IMR-90 (cell line): ENCODE measurements around the gene SWI5. TPM values are rescaled to one million over a fixed set of nuclear protein-coding genes. Genes with fewer than 3 reads are reported as not detected.

Experiments
- ATAC-seq: fragments of 200-7000 bp; cut with Tn5 transposase; 2 replicates; pipeline ENCODE4 v1.9.1; 2020; ENCODE audit warnings: low read depth, mild to moderate bottlenecking, moderate library complexity
- Bru-seq: library from RNA; stranded (reverse); fragments of 400-500 nt; gene quantifications from one replicate; lab custom pipeline; 2021; lab: Mats Ljungman, UMichigan
- BruChase-seq, 2 experiments: library from RNA; stranded (reverse); fragments of 400-500 nt; gene quantifications; one replicate each; lab custom pipeline; 2021; lab: Mats Ljungman, UMichigan
- BruUV-seq: library from RNA; stranded (reverse); fragments of 400-500 nt; replicated peaks from 2 replicates; lab custom pipeline; 2021; lab: Mats Ljungman, UMichigan
- CTCF ChIA-PET: fragments of 300-600 bp; formaldehyde crosslinking; extraction: SDS; loops from one replicate; lab custom pipeline; 2021; ENCODE audit warnings: antibody characterized with exemption; lab: Yijun Ruan, JAX
- POLR2A ChIA-PET: fragments of 300-600 bp; sonication (Branson Sonifier 250); formaldehyde crosslinking; loops from one replicate; lab custom pipeline; 2022; ENCODE audit warnings: antibody characterized with exemption; ENCODE audit not compliant: unreplicated experiment; lab: Charles Lee
- DNase-seq: peaks from one replicate; pipeline ENCODE4 v3.0.0; 2013
- H2AFZ ChIP-seq: replicated peaks from 2 replicates; pipeline ENCODE3; 2013; ENCODE audit warnings: low read length, mild to moderate bottlenecking; ENCODE audit not compliant: poor library complexity
- H2AK5ac ChIP-seq: 2 replicates; pipeline ENCODE4 v1.6.1; 2013; ENCODE audit warnings: low read depth, low read length, inconsistent platforms
- H2AK9ac ChIP-seq: replicated peaks from 2 replicates; pipeline ENCODE3; 2013; ENCODE audit warnings: mild to moderate bottlenecking, low read depth, low read length, moderate library complexity; ENCODE audit not compliant: poor library complexity
- H2BK120ac ChIP-seq: 2 replicates; pipeline ENCODE4 v1.6.1; 2013; ENCODE audit warnings: low read depth, low read length, inconsistent platforms
- H2BK15ac ChIP-seq: 3 replicates; pipeline ENCODE4 v1.6.1; 2013; ENCODE audit warnings: low read depth, low read length, inconsistent platforms
- H2BK20ac ChIP-seq: 2 replicates; pipeline ENCODE4 v1.6.1; 2013; ENCODE audit warnings: low read depth, mild to moderate bottlenecking, inconsistent platforms, low read length, moderate library complexity
- H2BK5ac ChIP-seq: 2 replicates; pipeline ENCODE4 v1.6.1; 2013; ENCODE audit warnings: mild to moderate bottlenecking, low read depth, low read length, inconsistent platforms; ENCODE audit not compliant: poor library complexity, severe bottlenecking
- H3K14ac ChIP-seq: replicated peaks from 2 replicates; pipeline ENCODE4 v1.6.1; 2013; ENCODE audit warnings: low read depth, low read length, inconsistent platforms
- H3K18ac ChIP-seq: 2 replicates; pipeline ENCODE4 v1.6.1; 2013; ENCODE audit warnings: low read depth, low read length, control low read depth
- H3K23ac ChIP-seq: 2 replicates; pipeline ENCODE4 v1.6.1; 2013; ENCODE audit warnings: low read depth, low read length, inconsistent platforms
- H3K27ac ChIP-seq: 2 replicates; pipeline ENCODE4 v1.5.1; 2013; ENCODE audit warnings: mild to moderate bottlenecking, control low read depth, low read length; ENCODE audit not compliant: insufficient read depth
- H3K27me3 ChIP-seq: 2 replicates; pipeline ENCODE4 v1.6.1; 2013; ENCODE audit warnings: low read length; ENCODE audit not compliant: control insufficient read depth, insufficient read depth
- H3K36me3 ChIP-seq: 2 replicates; pipeline ENCODE4 v1.6.1; 2013; ENCODE audit warnings: low read length, mixed read lengths; ENCODE audit not compliant: control insufficient read depth, insufficient read depth
- H3K4ac ChIP-seq: 2 replicates; pipeline ENCODE4 v1.6.1; 2013; ENCODE audit warnings: low read depth, low read length, inconsistent platforms
- H3K4me1 ChIP-seq: 2 replicates; pipeline ENCODE4 v1.6.1; 2013; ENCODE audit warnings: low read length, mixed read lengths; ENCODE audit not compliant: control insufficient read depth, insufficient read depth
- H3K4me2 ChIP-seq: 2 replicates; pipeline ENCODE4 v1.6.1; 2013; ENCODE audit warnings: low read depth, mild to moderate bottlenecking, control low read depth, low read length, moderate library complexity
- H3K4me3 ChIP-seq: 2 replicates; pipeline ENCODE4 v1.5.1; 2013; ENCODE audit warnings: low read depth, mild to moderate bottlenecking, control low read depth, low read length, moderate library complexity; ENCODE audit not compliant: insufficient read depth
- H3K56ac ChIP-seq: 2 replicates; pipeline ENCODE4 v1.6.1; 2013; ENCODE audit warnings: low read length, inconsistent platforms; ENCODE audit not compliant: insufficient read depth; ENCODE audit errors: extremely low read depth
- H3K79me1 ChIP-seq, 2 experiments: 2 replicates each; pipeline ENCODE4 v1.6.1; 2013; ENCODE audit warnings: low read length in 2 of 2, inconsistent platforms in 1 of 2, low read depth in 1 of 2
- H3K9ac ChIP-seq: 2 replicates; pipeline ENCODE4 v1.6.1; 2013; ENCODE audit warnings: low read depth, low read length, control low read depth
- H3K9me1 ChIP-seq: 2 replicates; pipeline ENCODE4 v1.6.1; 2013; ENCODE audit warnings: low read length, inconsistent platforms; ENCODE audit not compliant: insufficient read depth
- H3K9me3 ChIP-seq: 2 replicates; pipeline ENCODE4 v1.6.1; 2013; ENCODE audit warnings: low read length; ENCODE audit not compliant: control insufficient read depth, insufficient read depth
- H4K20me1 ChIP-seq: 2 replicates; pipeline ENCODE4 v1.6.1; 2013; ENCODE audit warnings: low read length, inconsistent platforms; ENCODE audit not compliant: insufficient read depth
- H4K5ac ChIP-seq: 2 replicates; pipeline ENCODE4 v1.6.1; 2013; ENCODE audit warnings: mild to moderate bottlenecking, low read depth, low read length, control low read depth
- H4K8ac ChIP-seq, 2 experiments: 2 replicates each; pipeline ENCODE4 v1.6.1; 2013; ENCODE audit warnings: low read depth in 2 of 2, low read length in 2 of 2, control low read depth in 1 of 2, inconsistent platforms in 1 of 2
- H4K91ac ChIP-seq: 2 replicates; pipeline ENCODE4 v1.6.1; 2013; ENCODE audit warnings: low read depth, low read length, inconsistent platforms; ENCODE audit not compliant: insufficient read depth
- CEBPB ChIP-seq: IDR thresholded peaks from 2 replicates; pipeline ENCODE4 v1.6.1; 2012; ENCODE audit warnings: low read depth, low read length, improper control_type of control experiment
- CHD1 ChIP-seq: IDR thresholded peaks from 2 replicates; pipeline ENCODE4 v1.6.1; 2012; ENCODE audit warnings: low read depth, low read length, improper control_type of control experiment
- FOS ChIP-seq: fragments of 150-350 bp; IDR thresholded peaks from 2 replicates; pipeline ENCODE4 v1.6.1; 2016; ENCODE audit warnings: low read depth, low read length
- MAFK ChIP-seq: IDR thresholded peaks from 2 replicates; pipeline ENCODE4 v1.6.1; 2012; ENCODE audit warnings: low read depth, low read length, improper control_type of control experiment
- MXI1 ChIP-seq: IDR thresholded peaks from 2 replicates; pipeline ENCODE4 v1.6.1; 2012; ENCODE audit warnings: low read depth, mild to moderate bottlenecking, low read length, moderate library complexity, borderline replicate concordance
- NFE2L2 ChIP-seq: fragments of 150-350 bp; IDR thresholded peaks from 2 replicates; pipeline ENCODE4 v1.6.1; 2016; ENCODE audit warnings: low read depth, mild to moderate bottlenecking, low read length
- RAD21 ChIP-seq: IDR thresholded peaks from 2 replicates; pipeline ENCODE4 v1.6.1; 2012; ENCODE audit warnings: low read length, improper control_type of control experiment
- RFX5 ChIP-seq: IDR thresholded peaks from 2 replicates; pipeline ENCODE4 v1.8.0; 2012; ENCODE audit warnings: low read depth, mild to moderate bottlenecking, low read length, moderate library complexity
- SMC3 ChIP-seq: fragments of 150-350 bp; IDR thresholded peaks from 2 replicates; pipeline ENCODE4 v1.6.1; 2016; ENCODE audit warnings: low read depth, mild to moderate bottlenecking, antibody characterized with exemption, low read length, moderate library complexity
- WGBS, 2 experiments: methylation state at CpG; one replicate each; pipeline versions ENCODE4 v1.1.5 to v1.1.7; 2013; ENCODE audit warnings: missing lambda C conversion rate in 2 of 2; ENCODE audit not compliant: insufficient read length in 1 of 2; ENCODE audit errors: extremely low coverage in 2 of 2; 5-methylcytosine and 5-hydroxymethylcytosine counted together
- dilution Hi-C: fragments of 300-500 bp; cut with HindIII; formaldehyde crosslinking; loops from one replicate; pipeline ENCODE4 v1.14.3; 2018; ENCODE audit warnings: low sequenced_read_pairs; ENCODE audit not compliant: unreplicated experiment
- in situ Hi-C: fragments of 300-500 bp; cut with MboI; formaldehyde crosslinking; loops from 3 replicates; pipeline ENCODE4 v1.14.3; 2019; ENCODE audit warnings: low sequenced_read_pairs, inconsistent platforms, mixed read lengths
- intact Hi-C: fragments of 100-400 bp; cut with micrococcal nuclease; formaldehyde crosslinking; loops from 2 replicates; pipeline ENCODE4 v1.10.0; 2022
- long read RNA-seq: library from polyadenylated mRNA; unstranded; transcript quantifications from one replicate; pipeline ENCODE4 v2.0.0, GENCODE V29; 2021; ENCODE audit not compliant: unreplicated experiment
- polyA plus RNA-seq, 3 experiments: library from polyadenylated mRNA; depleted of rRNA; stranded (reverse); fragments of >200 nt; gene quantifications; 2 replicates each; pipeline ENCODE4 v1.2.3, GENCODE V29; 2012; ENCODE audit warnings: low replicate concordance in 1 of 3
- total RNA-seq: library from RNA; depleted of rRNA; stranded (reverse); fragments of >200 nt; gene quantifications from 2 replicates; pipeline ENCODE4 v1.2.3, GENCODE V29; 2012; rRNA removed
- TF ChIP-seq, protein P1 (sequence below): fragments of 150-350 bp; IDR thresholded peaks from 2 replicates; pipeline ENCODE4 v1.6.1; 2017; ENCODE audit warnings: mild to moderate bottlenecking, antibody characterized with exemption, low read length, low read depth
- TF ChIP-seq, protein P2 (sequence below): conservative IDR thresholded peaks from 2 replicates; pipeline ENCODE4 v1.5.1; 2012; ENCODE audit warnings: mild to moderate bottlenecking, low read depth, low read length, improper control_type of control experiment
- TF ChIP-seq, protein P3 (sequence below): fragments of 150-350 bp; IDR thresholded peaks from 2 replicates; pipeline ENCODE4 v1.6.1; 2016; ENCODE audit warnings: low read depth, mild to moderate bottlenecking, low read length, moderate library complexity, borderline replicate concordance

SWI5 gene
- 37.5 and 38.9 TPM in 2 replicates for total RNA-seq
- 93.5 and 99.7 TPM in 2 replicates for polyA plus RNA-seq (2012; rRNA removed)
- polyA plus RNA-seq (2012; cell fraction: cytosol; rRNA removed), result 67.9 and 73.4 TPM in 2 replicates
- 21.7 and 25.2 TPM in 2 replicates for polyA plus RNA-seq (2012; cell fraction: nucleus; rRNA removed; ENCODE audit: low replicate concordance)
- Bru-seq, nascent RNA, result percentile 63 among the genes with signal in this experiment
- BruChase-seq, experiment 1, labeled RNA remaining after a 6-hour chase, result percentile 82 among the genes with signal in this experiment
- percentile 70 among the genes with signal in this experiment for BruChase-seq, experiment 2, labeled RNA remaining after a 2-hour chase
- long read RNA-seq, transcript SWI5-203 (5 exons, 763 nt), result major isoform, 8 of 38 reads
- long read RNA-seq, partial matches to known transcripts, result 4 of 38 reads
- long read RNA-seq, other reads (novel, unspliced or antisense), result 21 of 38 reads

DNA sequence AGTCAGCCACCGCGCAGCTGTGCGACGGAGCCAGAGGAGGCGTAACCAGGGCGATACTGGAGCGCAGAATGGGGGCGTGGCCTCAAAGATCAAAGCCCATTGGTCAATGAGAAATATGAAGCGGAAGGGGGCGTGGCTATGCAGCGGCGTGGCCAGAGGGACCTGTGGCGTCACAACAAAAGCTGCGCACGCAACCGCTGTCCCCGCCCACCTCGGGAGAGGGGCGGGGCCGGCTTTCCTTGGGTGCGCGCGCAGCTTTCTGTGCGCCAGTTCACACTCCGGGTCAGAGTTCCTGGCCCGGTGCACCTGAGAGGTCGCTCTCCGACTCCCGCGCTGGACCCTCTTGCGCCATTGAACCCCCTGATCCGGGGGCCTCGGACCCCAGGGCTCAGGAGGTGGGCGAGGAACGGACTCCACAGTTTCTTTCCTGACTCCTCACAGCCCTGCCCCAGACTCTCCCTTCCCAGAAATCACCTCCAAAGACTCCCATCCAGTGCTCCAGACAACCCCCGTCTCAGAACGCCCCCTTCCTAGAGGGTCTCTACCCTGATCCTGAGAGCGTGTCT, at the start of gene SWI5:
Gene SWI5 (plus strand): TSS at position 269 of the 566 bp plus-strand sequence.
- Histone ChIP-seq H4K8ac (peak within 1 kb of the TSS; percentile 48 to 89; a peak in 3 of 4 replicates), H3K4me1 (peaks cover 7% of the 10 kb centered on the region), H3K56ac (peak within 1 kb of the TSS; percentile 72), H2AK9ac (peak within 1 kb of the TSS; percentile 99), H2BK120ac (peak within 1 kb of the TSS; percentile 49; the same call in 1 of the 2 replicates), H2BK5ac (peak within 1 kb of the TSS; percentile 89), H2BK15ac (peak within 1 kb of the TSS; percentile 33; the same call in 1 of the 3 replicates), H2AFZ (peak within 1 kb of the TSS; percentile 95), H3K4me2 (peak within 1 kb of the TSS; percentile 97), H3K4ac (peak within 1 kb of the TSS; percentile 97), H3K14ac (peak within 1 kb of the TSS; percentile 99), H3K79me1 (peaks cover 23 to 65% of the 10 kb centered on the region in 2 experiments), H3K27me3 (no peaks in the 10 kb centered on the region), H4K20me1 (peaks cover 21% of the 10 kb centered on the region), H3K23ac (peak within 1 kb of the TSS; percentile 91), H3K9me1 (peaks cover 13% of the 10 kb centered on the region), H2BK20ac (no peak within 1 kb of the TSS), H4K5ac (peak within 1 kb of the TSS; percentile 93), H4K91ac (peak within 1 kb of the TSS; percentile 73), H3K18ac (peak within 1 kb of the TSS; percentile 72), H3K9ac (peak within 1 kb of the TSS; percentile 94), H3K36me3 (peaks cover 17% of the 10 kb centered on the region), H3K9me3 (no peaks in the 10 kb centered on the region), H3K27ac (peak within 1 kb of the TSS; percentile 91), H3K4me3 (peak within 1 kb of the TSS; percentile 96), H2AK5ac (peak within 1 kb of the TSS; percentile 76)
- ATAC-seq (peak; percentile 90), DNase-seq (peak; percentile 99)
- CTCF ChIA-PET, result interaction anchor here (0.6 kb wide), 1 partner anchor 744 kb away, joined by 5 read pairs; no protein-coding TSS in a partner anchor
- intact Hi-C loops (no loop called here), dilution Hi-C loops (no loop called here), in situ Hi-C loops (no loop called here)
- 1% methylated on average over 21 of the region's 38 CpGs; no CpG with 5 or more reads in 1 of the 2 experiments for WGBS, 2 experiments
- no TSS peak for BruUV-seq
- POLR2A ChIA-PET, result interaction anchor here (0.8 kb wide), 1 partner anchor 95 kb away, joined by 4 read pairs; the partner anchor contains the start of gene URM1
- TF ChIP-seq RAD21 (no peak), CHD1 (no peak), RFX5 (peak; percentile 11; the same call in 1 of the 2 replicates), MXI1 (0 out of 2 replicates have a peak, but pooled peaks have one; percentile 1), SMC3 (no peak), CEBPB (0 out of 2 replicates have a peak, but pooled peaks have one; percentile 12), NFE2L2 (no peak), FOS (no peak), MAFK (no peak)
- TF ChIP-seq, protein P1, sequence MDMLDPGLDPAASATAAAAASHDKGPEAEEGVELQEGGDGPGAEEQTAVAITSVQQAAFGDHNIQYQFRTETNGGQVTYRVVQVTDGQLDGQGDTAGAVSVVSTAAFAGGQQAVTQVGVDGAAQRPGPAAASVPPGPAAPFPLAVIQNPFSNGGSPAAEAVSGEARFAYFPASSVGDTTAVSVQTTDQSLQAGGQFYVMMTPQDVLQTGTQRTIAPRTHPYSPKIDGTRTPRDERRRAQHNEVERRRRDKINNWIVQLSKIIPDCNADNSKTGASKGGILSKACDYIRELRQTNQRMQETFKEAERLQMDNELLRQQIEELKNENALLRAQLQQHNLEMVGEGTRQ, result peak; percentile 87
- TF ChIP-seq, protein P2, sequence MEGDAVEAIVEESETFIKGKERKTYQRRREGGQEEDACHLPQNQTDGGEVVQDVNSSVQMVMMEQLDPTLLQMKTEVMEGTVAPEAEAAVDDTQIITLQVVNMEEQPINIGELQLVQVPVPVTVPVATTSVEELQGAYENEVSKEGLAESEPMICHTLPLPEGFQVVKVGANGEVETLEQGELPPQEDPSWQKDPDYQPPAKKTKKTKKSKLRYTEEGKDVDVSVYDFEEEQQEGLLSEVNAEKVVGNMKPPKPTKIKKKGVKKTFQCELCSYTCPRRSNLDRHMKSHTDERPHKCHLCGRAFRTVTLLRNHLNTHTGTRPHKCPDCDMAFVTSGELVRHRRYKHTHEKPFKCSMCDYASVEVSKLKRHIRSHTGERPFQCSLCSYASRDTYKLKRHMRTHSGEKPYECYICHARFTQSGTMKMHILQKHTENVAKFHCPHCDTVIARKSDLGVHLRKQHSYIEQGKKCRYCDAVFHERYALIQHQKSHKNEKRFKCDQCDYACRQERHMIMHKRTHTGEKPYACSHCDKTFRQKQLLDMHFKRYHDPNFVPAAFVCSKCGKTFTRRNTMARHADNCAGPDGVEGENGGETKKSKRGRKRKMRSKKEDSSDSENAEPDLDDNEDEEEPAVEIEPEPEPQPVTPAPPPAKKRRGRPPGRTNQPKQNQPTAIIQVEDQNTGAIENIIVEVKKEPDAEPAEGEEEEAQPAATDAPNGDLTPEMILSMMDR, result no peak
- TF ChIP-seq, protein P3, sequence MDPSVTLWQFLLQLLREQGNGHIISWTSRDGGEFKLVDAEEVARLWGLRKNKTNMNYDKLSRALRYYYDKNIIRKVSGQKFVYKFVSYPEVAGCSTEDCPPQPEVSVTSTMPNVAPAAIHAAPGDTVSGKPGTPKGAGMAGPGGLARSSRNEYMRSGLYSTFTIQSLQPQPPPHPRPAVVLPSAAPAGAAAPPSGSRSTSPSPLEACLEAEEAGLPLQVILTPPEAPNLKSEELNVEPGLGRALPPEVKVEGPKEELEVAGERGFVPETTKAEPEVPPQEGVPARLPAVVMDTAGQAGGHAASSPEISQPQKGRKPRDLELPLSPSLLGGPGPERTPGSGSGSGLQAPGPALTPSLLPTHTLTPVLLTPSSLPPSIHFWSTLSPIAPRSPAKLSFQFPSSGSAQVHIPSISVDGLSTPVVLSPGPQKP, result no peak
